Upper lobe of right lung (tissue), 1 donor: Measurements from ENCODE around the gene SLC29A2. TPM values are rescaled to one million over a fixed set of nuclear protein-coding genes. Genes with fewer than 3 reads are reported as not detected.
A peak's percentile ranks its signal among the peaks of the same experiment; 100 is the strongest.
"Not testable (repeated sequence)": the region's sequence is repeated elsewhere in the genome, so short reads cannot be mapped to it uniquely, and the experiment has no call there.

ENCODE experiments used
- ATAC-seq: fragments of 200-7000 bp; cut with Tn5 transposase; one replicate; pipeline ENCODE4 v1.9.1; 2020; ENCODE audit warnings: mild to moderate bottlenecking, moderate library complexity
- DNase-seq: peaks from one replicate; pipeline ENCODE4 v3.0.0-alpha.2; 2020
- H3K27ac ChIP-seq: fragments of 200-600 bp; one replicate; pipeline ENCODE4 v1.8.0; 2022
- H3K27me3 ChIP-seq: fragments of 200-600 bp; one replicate; pipeline ENCODE4 v1.8.0; 2022; ENCODE audit warnings: mild to moderate bottlenecking
- H3K36me3 ChIP-seq: fragments of 200-600 bp; one replicate; pipeline ENCODE4 v1.8.0; 2022
- H3K4me1 ChIP-seq: fragments of 200-600 bp; one replicate; pipeline ENCODE4 v1.8.0; 2022
- H3K4me3 ChIP-seq: fragments of 200-600 bp; one replicate; pipeline ENCODE4 v1.8.0; 2022; ENCODE audit warnings: mild to moderate bottlenecking
- H3K9me3 ChIP-seq: fragments of 200-600 bp; one replicate; pipeline ENCODE4 v1.8.0; 2022
- CTCF ChIP-seq: fragments of 200-600 bp; IDR thresholded peaks from one replicate; pipeline ENCODE4 v1.8.0; 2022; ENCODE audit warnings: antibody characterized with exemption
- intact Hi-C: fragments of 100-400 bp; cut with DNase I; formaldehyde crosslinking; loops from one replicate; pipeline ENCODE4 v1.11.0; 2022
- total RNA-seq: library from RNA; stranded (reverse); fragmentation: NEBNext Ultra II Directional; extraction: Animal tissue kit (Norgen Biotek cat#: 25700); gene quantifications from one replicate; pipeline ENCODE4 v1.2.1, GENCODE V29; 2021
- donor health status: DM: no; HTN: yes; CAD: no; lungs with severe emphysema.

Gene SLC29A2
- total RNA-seq, 1 donor from 2014 or later, result 14.2 TPM

GRCh38 chr11:66361502-66361941 lies 10.0 kb downstream of the SLC29A2 start:
- Histone ChIP-seq H3K27ac (no peak overlapping the region), H3K36me3 (no peaks in the 10 kb centered on the region), H3K27me3 (no peaks in the 10 kb centered on the region), H3K9me3 (no peaks in the 10 kb centered on the region), H3K4me3 (no peak overlapping the region), H3K4me1 (peaks cover 16% of the 10 kb centered on the region)
- no peak for ATAC-seq
- intact Hi-C loops, result no loop called here
- no peak for TF ChIP-seq CTCF
- no peak for DNase-seq

GRCh38 chr11:66360406-66361073 lies 11.0 kb downstream of the SLC29A2 start:
- no peak overlapping the region for H3K27ac ChIP-seq
- TF ChIP-seq CTCF, result no peak

GRCh38 chr11:66359662-66360087 lies 11.9 kb downstream of the SLC29A2 start:
- intact Hi-C loops, result no loop called here

More at GRCh38 chr11:66360406-66361073, 11.0 kb downstream of the SLC29A2 start:
- Histone ChIP-seq H3K4me3 (no peak overlapping the region), H3K9me3 (no peaks in the 10 kb centered on the region), H3K4me1 (peaks cover 16% of the 10 kb centered on the region), H3K27me3 (no peaks in the 10 kb centered on the region), H3K36me3 (no peaks in the 10 kb centered on the region)
- DNase-seq (peak; percentile 38), ATAC-seq (no peak)
- intact Hi-C loops, result no loop called here

GRCh38 chr11:66350560-66351235 lies 20.9 kb downstream of the SLC29A2 start:
- intact Hi-C loops, H3K27ac ChIP-seq, H3K4me3 ChIP-seq, H3K36me3 ChIP-seq, DNase-seq, ATAC-seq, H3K27me3 ChIP-seq, H3K9me3 ChIP-seq: not testable (repeated sequence)
- peaks cover 12% of the 10 kb centered on the region for H3K4me1 ChIP-seq

More at GRCh38 chr11:66359662-66360087, 11.9 kb downstream of the SLC29A2 start:
- no peaks in the 10 kb centered on the region for H3K36me3 ChIP-seq
- DNase-seq (peak; percentile 40), ATAC-seq (no peak)
- no peak overlapping the region for H3K27ac ChIP-seq
- TF ChIP-seq CTCF, result no peak
- no peaks in the 10 kb centered on the region for H3K9me3 ChIP-seq
- no peak overlapping the region for H3K4me3 ChIP-seq
- no peaks in the 10 kb centered on the region for H3K27me3 ChIP-seq
- peaks cover 16% of the 10 kb centered on the region for H3K4me1 ChIP-seq

GRCh38 chr11:66349084-66349386 lies 22.5 kb downstream of the SLC29A2 start:
- Histone ChIP-seq H3K27me3 (no peaks in the 10 kb centered on the region), H3K27ac (peak overlapping the region; percentile 30), H3K4me3 (no peak overlapping the region), H3K9me3 (no peaks in the 10 kb centered on the region), H3K36me3 (no peaks in the 10 kb centered on the region), H3K4me1 (peaks cover 23% of the 10 kb centered on the region)
- ATAC-seq, result no peak
- intact Hi-C loops, result no loop called here
- no peak for TF ChIP-seq CTCF
- DNase-seq, result no peak
